HG03378 (cell line): ENCODE results near the gene TBC1D4.
"Not testable (repeated sequence)": the region's sequence is repeated elsewhere in the genome, so short reads cannot be mapped to it uniquely, and the experiment has no call there.

ENCODE experiments used
- ATAC-seq: cut with Tn5 transposase; IDR thresholded peaks from one replicate; pipeline ENCODE4 v1.9.1; 2021; ENCODE audit warnings: mild to moderate bottlenecking, moderate library complexity; ENCODE audit not compliant: unreplicated experiment

The TBC1D4 gene

DNA sequence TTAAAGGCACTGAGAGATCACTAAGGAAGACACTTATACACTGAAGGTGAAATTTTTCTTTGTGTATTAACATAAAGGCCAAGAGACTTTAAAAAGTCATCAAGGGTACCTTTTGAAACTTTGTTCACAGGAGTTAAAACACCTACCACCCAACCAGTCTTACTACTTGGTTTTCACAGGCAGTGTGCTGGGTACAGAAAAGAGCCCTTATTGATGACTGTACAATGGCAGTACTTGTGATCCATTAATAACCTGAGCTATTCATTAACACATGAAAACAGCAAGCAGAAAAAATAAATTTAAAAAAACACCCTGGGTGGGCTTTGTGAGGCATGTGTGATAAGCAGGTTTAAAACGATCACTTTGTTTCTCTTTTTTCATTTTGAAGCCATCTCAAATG lies 148.9 kb downstream of the TBC1D4 start:
- ATAC-seq, result no peak

DNA sequence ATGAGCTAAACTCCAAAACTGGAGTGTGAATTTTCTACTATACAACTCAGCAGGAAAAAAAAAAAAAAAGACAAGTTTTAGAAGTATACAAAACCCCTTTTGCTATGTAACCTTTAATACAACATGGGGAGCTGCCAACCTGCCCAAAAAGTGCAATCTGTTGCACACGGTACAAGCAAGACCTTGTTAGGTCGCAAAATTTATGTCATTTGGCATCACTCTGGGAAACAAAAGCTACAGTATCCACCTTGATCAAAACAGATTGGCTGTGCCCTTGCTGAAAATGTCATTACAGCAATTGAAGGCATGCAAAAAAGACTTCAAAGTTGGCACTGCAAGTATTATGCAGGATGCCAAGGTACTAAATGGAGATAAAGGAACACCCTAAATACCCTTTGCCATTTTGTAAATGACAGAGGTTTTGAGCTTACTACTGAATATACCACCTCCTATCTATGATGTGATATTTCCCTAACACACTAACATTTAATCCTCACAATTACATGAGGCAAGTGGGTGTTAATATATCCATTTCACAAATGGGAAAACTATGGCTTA lies 150.1 kb downstream of the TBC1D4 start:
- ATAC-seq, result no peak

DNA sequence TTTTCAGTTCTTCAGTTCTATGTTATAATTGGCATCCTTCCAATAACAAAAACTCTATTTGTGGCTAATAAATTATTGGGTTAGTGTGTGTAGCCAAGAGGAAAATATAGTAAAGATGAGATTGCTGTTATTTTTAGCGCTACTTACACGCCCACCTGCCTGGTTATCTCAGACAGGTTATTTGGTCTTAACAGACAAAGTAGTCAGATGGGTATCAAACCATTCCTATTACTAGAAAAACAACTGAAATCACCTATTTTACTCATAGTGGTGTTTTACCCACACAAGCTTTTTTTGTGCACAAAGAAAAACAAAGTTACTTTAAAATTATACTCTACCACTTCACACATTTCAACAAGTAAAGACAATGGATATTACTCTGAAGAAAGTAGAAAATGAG lies 151.2 kb downstream of the TBC1D4 start:
- ATAC-seq, result no peak

DNA sequence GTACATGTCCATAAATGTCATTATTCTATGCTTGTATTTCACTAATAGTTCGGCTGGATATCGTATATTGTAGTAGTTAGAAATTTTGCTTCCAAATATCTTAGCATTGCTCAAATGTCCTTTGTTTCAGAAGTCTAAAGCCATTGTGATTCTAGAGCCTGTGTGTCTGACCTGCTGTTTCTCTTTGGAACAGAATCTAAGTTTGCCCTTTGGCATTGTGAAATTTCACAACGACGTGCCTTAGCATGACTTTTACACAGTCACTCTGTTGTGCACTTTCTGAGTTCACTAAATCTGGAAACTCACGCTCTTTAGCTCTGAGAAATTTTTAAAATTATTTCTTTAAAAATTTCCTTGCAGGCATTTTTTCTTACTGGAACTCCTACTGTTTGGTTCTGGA lies 152.2 kb downstream of the TBC1D4 start:
- ATAC-seq, result no peak

DNA sequence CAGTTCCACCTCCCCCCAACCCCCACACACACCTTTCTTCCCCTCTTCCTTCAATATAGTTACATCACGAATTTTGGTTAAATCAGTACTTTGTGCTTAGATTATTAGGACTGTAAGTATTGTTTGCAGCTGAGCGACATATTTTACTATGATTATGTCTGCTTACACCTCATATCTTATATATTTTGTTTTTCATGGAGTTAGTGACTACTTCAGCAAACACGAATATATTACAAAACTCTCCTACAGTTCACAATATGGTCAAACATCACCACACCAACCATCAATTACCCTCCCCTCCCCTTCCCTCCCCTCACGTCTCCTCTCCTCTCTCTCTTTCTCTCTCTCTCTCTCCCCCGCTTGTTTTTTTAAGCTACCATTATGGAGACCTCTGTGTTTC lies 152.9 kb downstream of the TBC1D4 start:
- no peak for ATAC-seq

DNA sequence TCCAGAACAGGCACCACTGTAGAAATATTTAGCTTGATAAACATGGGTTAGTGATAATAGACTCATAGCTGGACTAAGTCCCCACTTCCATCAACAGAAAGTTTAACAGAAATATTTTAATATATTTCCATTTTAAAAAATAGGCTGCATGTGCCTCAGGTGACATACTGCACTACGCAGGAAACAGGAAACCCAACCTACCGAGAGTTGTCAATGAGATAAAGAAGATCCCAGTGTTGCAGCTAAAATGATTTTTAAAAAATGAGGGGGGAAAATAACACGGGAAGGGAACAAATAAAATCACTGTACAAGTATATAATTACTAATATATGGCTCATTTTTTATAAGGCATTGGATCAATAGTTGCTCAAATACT lies 154.8 kb downstream of the TBC1D4 start:
- no peak for ATAC-seq

DNA sequence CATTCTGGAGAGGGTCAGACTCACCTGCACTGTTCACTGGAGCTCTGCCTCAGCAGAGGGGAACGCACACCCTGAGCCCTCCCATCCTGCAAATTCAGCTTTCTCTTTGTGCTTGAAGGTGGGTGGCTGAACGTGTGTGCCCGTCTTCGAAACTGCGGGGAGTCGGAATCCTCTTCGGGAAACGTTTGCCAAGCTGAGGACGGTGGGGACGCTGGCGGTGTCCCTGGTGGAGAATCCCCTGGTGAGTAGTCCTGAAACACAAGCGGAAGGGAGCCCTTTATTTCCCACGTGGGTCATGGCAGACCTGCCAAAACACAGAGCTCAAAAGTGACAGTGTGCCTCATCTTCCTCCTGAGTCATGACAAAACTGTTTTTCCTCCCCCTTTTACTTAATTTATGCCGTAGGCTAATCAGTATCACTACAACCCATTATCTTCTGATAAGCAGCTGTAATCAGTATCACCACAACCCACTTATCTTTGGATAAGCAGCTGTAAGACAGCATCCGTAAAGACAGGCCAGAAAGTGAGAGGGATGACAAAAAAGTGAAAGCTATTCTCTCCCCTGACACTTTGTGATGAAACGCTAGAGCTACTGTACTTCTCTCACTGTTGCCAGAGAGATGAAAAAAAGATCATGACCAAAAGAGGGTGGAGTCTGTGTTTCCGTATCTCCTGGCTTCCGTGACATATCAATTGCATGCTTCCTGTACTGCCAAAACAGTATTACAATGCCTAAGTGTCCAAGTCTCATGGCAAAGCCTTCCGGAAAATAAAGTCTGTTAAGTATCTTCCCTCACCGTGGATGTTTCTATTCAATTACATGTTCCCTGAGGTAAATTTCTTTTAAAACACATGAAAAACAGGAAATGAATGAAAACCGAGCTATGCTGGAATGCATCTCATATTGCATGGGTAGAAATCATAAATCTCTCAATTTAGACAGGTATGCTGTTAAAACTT lies 155.5 kb downstream of the TBC1D4 start:
- peak; percentile 94 for ATAC-seq

DNA sequence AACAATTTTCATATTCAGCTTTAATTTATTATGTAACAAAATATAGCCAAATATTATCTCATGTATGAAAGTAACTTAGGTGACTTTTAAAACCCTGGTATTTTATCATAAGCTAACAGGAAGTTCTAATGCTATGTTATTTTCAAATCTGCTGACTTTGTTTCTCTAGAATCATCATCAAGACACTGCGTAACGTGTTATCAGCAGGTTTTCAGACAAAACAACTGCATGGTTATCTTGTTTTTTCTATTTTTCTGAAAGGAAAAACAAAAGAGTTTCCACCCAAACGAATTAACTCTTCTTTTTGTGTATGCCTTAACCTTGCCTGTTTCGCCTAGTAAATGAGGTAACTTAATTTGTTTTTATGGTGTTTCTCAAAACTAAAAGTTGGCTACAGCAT lies 156.3 kb downstream of the TBC1D4 start:
- no peak for ATAC-seq

DNA sequence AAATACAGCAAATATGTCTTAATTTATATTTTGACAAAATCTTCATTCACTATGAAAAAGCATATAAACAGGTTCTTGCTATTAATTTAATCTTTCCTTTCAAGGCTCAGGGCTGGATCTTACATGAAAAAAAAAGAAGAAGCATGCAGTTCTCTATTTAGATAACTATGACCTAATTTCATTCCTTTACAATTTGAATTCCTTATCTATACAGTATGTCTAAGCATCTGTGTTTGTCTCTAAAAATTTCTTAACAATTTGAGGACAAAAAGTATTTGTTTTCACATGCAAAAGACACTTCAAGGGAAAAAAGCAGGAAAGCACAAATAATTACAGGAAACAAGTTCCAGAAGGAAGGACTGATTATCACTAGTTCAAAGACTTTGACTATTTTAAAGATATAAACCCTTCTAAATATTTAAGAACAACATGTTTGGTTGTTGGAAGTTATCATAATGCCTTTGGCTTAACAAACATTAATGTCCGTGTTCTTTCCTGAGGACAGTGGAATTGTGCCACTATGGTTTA lies 157.5 kb downstream of the TBC1D4 start:
- ATAC-seq, result no peak

DNA sequence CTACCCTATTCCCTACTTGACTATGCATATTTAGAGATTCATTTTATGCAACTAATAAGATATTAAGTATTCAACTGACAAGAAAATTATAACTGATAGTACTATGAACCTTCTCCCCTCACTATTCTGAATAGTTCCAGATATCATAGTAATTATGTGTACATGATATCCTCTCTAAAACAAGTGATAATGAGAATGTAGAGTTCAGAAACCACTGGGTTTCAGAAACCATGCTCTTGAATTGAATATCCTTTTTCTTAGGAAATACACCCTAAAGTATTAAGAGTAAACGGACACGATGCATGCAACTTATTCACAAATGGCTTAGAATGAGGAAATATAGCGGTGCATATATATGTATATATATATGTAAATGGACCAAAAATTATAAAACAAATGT lies 160.9 kb downstream of the TBC1D4 start:
- no peak for ATAC-seq

DNA sequence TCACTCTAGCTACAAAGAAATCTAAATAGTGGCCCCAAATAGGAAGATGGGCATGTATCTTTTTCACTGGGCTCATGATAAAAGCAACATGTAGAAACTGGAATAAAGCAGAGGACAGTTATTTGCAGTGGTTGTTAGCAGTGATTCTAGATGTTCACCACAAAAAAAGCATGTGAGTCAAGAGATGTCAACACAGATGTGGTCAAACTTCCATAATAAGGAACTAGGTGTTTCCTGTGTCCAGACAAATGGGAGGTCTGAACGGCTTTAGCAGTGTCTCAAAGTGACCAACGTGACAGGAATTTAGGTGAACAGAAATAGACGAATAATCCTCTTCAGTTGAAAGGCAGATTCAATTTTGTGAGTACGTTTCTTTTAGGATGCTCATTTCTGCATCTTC lies 162.7 kb downstream of the TBC1D4 start:
- ATAC-seq, result no peak

DNA sequence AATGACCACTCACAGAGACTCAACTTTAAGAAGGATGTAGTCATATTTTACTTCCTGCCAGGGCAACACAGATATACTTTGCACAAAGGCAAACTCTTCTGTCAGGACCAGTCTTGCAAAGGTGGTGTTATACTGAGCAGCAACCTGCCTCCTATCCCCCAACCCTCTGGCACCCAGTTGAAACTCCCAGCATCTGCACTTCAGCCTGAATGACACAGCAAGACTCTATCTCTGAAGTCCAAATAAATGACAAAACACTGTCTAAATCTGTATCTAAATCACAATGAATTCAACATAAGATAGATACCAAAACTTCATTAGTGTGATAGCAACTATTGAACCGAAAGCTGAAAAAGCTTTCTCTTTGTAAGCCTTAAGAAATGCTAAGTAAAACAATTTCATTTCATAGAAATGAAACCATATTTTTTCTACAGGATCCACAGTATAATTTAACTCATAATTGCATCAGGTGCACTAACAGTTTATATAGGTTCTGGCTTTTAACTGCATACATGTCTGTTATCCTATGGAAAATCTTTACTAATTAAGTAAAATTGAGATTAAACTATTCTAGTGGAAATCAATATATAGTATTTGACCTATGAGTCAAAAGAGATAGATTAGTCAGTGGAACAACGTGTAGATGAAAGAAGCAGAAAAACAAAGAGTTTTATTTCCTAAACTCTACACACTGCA lies 163.7 kb downstream of the TBC1D4 start:
- ATAC-seq, result no peak

DNA sequence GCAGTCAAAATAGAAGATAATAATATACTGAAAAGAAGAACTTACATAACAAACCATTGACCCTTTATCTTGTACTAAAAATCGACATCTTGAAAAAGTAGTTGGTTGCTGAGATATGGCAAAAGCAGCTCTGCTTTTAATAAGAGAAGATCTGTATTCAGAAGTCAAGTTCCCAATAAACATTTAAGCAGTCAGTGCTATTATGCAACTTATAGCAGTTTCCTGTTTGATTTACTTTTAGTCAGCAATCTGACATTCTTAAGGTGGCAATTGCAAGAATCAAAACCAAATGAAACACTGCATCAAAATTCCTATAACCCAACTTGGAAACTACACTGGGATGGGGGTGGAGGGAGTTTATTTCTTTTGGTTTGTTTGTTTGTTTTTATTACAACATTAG lies 165.5 kb downstream of the TBC1D4 start:
- ATAC-seq, result no peak

DNA sequence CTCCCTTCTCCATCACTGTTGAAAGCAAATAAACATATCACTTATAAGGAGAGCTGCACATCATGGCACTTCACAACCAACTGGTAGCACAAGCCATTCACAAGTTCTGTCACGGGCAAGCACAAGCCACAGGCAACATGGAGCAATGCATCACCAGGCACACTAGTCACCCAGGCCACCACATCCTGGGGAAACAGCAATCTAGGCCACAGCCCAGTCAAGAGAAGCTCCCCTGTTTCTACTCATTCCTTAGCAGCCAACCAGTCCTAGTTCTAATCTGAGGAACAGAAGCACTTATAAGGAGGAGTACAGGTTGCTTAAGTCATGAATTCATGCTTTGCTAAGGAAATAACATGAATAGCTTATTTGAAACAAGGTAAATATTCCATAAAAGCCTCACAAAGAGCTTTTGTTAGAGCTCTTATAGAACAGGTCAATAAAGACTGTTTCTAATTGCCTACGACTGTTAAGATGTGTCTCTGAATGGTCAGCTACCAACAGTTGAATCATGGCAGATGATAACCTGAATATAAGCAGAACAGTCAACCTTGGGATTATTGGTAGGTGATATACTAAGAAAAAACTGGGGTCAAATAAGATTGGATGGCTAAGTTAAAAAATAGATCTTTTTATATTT lies 169.0 kb downstream of the TBC1D4 start:
- peak; percentile 60 for ATAC-seq

DNA sequence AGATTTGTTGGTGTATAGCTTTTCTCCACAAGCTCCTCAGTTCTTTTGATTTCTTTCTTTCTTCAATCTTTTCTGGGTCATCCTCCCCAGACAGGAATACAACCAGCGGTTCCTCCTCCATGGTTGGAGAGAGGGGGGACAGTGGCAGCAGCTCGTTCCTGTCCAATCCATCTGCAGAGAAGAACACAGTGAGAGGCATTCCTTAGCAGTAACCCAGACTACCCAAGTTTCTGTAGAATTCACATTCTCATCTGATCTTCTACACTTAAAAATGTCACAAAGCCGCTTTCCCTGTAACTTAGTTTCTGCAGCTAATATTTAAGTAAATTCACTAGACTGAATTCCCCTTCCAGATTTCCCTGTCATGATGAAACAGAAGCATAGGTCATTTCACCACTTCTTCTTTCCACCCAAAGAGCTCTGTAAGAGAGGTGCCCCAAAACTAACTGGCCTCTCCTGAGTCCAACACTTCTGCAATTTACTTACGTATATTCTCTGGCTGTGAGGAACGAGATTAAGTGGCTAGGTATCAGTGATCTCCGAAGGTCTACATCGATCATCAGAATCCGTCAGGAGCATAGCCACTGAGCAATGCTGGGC lies 171.9 kb downstream of the TBC1D4 start:
- ATAC-seq, result peak; percentile 41

DNA sequence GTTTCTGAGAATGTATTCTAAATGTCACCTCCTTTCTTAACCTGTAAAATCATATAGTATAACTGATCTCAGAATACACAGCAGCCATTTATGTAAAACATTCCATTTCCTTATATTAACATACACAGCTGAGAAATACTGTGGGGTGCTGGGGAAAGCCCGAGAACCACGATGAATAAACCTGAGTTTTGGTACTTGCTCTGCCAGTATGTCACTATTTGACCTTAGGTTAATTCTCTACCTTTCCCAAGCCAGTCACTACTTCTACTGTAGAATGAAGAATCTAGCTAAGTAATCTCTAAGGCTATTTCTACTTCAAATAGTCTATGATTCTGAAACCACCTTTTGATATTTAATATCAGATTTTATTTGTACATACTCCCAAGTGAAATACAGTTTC lies 173.7 kb downstream of the TBC1D4 start:
- ATAC-seq, result peak; percentile 47

DNA sequence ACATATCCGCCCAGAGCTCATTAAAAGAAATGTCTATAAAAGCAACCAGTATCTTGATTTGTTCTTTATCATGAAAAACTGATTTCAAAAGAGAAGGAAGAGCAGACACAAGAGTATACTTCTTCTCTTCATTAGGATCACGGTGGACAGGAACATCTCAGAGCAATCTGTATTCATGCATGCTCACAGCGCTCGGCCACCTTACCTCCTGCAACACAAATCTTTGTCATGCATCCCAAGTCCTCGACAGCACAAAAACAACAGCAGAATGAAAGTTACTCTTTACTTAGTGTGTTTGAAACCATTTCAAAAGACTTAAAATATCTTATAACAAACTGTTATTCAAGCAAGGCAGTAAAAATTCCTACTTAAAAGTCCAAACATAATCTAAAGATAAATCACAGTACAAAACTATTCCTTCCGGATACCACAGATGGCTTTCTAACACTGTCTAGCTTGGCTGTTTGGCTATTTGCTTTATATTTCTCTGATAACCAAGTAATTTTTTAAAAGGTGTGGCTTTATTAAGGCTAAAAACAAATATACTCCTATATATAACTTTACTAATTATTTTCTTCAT lies 174.5 kb downstream of the TBC1D4 start:
- ATAC-seq, result no peak

DNA sequence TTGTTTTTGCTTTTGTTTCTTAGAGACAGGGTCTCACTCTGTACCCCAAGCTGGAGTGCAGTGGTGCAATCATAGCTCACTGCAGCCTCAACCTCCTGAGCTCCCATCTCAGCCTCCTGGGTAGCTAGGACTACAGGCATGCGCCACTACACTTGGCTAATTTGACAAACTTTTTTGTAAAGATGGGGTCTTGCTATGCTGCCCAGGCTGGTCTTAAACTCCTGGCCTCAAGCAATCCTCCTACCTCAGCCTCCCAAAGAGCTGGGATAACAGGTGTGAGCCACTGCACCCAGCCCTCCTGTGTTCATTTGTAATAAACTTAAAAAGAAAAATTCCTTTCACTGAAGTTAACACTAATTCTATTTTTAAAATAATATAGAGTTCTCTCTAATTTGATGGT lies 175.0 kb downstream of the TBC1D4 start:
- ATAC-seq, result not testable (repeated sequence)

DNA sequence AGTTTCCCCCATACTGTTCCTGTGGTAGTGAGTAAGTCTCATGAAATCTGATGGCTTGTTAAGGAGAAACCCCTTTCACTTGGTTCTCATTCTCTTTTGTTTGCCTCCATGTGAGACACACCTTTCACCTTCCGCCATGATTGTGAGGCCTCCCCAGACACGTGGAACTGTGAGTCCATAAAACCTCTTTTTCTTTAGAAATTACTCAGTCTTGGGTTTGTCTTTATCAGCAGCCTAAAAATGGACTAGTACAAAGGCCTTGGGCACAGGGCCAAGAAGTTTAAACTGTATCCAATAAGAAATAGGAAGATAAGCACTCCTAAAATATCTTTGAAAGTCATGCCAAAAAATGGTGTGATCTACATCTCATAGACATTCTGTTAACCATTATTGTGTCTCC lies 176.9 kb downstream of the TBC1D4 start:
- ATAC-seq, result no peak

DNA sequence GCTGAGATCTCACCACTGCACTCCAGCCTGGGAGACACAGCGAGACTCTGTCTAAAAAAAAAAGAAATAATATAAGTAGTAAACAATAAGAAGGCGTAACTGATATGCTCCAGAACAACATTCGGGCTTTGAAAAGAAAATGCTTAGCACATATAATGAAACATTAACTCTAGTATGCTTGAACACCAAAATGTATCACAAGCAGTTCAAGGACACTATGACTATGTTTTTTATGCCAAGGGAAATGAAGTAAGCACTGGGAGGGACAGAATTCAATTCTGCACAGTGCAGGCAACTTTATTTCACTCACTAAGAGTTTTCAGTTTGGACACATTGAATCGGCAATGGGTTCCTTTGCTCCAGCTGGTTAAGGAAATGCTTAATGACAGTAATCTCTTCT lies 178.7 kb downstream of the TBC1D4 start:
- ATAC-seq, result no peak
